ENCODE measurements around the gene LRRC53. TPM values are rescaled to one million over a fixed set of nuclear protein-coding genes. Genes with fewer than 3 reads are reported as not detected.

The LRRC53 gene
- total and polyA plus RNA-seq, 5 donors from 2014 or later: not detected

Other genes with a start within 250 kb of the LRRC53 start
- gene ERICH3, start 161.2 kb upstream of the LRRC53 start, total RNA-seq: not detected
- not detected for gene ERICH3, start 161.2 kb upstream of the LRRC53 start, polyA plus RNA-seq
- gene CRYZ, start 220.4 kb upstream of the LRRC53 start, total RNA-seq: 17.2 TPM
- gene CRYZ, start 220.4 kb upstream of the LRRC53 start, polyA plus RNA-seq: 10 to 100 TPM; 45.4 to 89.0 (median 52.9) TPM
- 11.4 TPM for gene TYW3, start 220.5 kb upstream of the LRRC53 start, total RNA-seq
- gene TYW3, start 220.5 kb upstream of the LRRC53 start, polyA plus RNA-seq: 10 to 100 TPM in 1 of 4 donors, 1 to 10 TPM in 3; 6.1 to 10.0 (median 9.1) TPM

All from CD4-positive, CD25-positive, alpha-beta regulatory T cell (primary cell).